ENCODE data around the gene SRP68.
"Not testable (repeated sequence)": the region's sequence is repeated elsewhere in the genome, so short reads cannot be mapped to it uniquely, and the experiment has no call there.

SRP68 gene

DNA sequence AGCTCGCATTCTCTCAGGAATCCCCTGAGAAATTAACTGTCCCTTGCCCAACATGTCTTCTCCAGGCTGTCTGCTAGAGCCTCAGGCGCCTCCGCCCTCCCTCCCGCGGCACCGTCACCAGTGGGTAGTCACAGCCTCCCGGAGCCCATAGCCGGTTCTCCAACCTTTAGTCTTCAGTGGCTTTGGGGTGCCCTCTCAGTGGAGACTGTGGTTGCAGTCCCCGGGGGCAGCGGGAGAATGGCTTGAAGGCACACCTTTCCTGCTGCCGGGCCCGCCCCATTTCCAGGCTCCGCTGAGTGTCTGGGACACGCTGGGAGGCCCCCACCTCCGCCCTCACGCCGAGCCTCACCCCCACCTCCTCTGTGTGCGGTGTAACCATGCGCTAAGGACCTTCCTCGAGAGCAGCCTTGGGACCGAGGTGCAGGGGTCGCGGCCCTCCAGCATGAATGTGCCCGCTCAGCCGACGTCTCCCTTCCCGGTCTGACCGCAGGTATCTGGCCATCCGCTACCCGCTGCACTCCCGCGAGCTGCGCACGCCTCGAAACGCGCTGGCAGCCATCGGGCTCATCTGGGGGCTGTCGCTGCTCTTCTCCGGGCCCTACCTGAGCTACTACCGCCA is 3.9 kb upstream of the SRP68 start:
- no peak overlapping the region for H3K4me3 ChIP-seq (ENCODE audit: low read length)
- TF ChIP-seq, protein P1, sequence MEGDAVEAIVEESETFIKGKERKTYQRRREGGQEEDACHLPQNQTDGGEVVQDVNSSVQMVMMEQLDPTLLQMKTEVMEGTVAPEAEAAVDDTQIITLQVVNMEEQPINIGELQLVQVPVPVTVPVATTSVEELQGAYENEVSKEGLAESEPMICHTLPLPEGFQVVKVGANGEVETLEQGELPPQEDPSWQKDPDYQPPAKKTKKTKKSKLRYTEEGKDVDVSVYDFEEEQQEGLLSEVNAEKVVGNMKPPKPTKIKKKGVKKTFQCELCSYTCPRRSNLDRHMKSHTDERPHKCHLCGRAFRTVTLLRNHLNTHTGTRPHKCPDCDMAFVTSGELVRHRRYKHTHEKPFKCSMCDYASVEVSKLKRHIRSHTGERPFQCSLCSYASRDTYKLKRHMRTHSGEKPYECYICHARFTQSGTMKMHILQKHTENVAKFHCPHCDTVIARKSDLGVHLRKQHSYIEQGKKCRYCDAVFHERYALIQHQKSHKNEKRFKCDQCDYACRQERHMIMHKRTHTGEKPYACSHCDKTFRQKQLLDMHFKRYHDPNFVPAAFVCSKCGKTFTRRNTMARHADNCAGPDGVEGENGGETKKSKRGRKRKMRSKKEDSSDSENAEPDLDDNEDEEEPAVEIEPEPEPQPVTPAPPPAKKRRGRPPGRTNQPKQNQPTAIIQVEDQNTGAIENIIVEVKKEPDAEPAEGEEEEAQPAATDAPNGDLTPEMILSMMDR (IDR thresholded peaks at IDR 0.05; ENCODE audit: insufficient read depth, low read depth, low read length, missing control alignments): no peak
- DNase-seq (ENCODE audit: low read depth): no peak

DNA sequence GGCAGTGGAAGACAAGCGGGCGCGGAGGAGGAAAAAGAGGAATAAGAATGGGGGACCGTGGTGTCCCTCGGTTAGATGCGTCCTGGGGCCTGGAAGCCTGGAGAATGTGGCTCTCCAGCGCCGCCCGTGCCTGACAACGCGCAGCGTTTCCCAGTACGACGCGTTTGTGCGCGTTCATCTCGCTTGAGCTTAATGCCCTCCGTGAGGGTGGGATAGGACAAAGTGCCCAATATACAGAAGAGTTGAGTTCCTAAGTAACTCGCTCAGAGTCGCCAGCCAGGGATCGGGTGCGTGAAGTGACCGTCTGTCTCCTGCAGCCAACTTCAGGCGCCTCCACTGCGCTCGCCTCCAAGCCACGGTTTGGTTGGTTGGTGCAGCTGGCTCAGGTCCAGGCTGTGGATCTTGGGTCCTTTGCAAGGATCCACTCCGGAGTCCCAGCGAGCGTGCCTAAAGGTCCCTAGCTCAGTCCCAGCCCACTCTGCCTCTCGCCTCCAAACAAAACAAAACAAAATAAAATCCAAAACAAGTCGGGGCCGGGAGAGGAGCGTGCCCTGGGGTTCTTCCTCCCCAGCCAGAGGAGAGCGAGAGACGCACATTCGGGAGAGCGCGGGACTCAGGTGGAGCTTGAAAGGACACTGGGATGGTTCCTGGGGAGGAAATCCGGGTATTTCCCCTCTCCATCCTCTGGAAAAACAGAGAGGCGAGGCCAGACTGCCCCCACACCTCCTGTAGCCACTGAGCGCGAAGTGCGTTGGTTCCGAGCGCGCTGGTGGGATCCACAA is 3.2 kb upstream of the SRP68 start:
- H3K4me3 ChIP-seq (ENCODE audit: low read length): no peak overlapping the region
- DNase-seq (ENCODE audit: low read depth): peak; percentile 56
- TF ChIP-seq, protein P1 (IDR thresholded peaks at IDR 0.05; ENCODE audit: insufficient read depth, low read depth, low read length, missing control alignments): peak; percentile 35

DNA sequence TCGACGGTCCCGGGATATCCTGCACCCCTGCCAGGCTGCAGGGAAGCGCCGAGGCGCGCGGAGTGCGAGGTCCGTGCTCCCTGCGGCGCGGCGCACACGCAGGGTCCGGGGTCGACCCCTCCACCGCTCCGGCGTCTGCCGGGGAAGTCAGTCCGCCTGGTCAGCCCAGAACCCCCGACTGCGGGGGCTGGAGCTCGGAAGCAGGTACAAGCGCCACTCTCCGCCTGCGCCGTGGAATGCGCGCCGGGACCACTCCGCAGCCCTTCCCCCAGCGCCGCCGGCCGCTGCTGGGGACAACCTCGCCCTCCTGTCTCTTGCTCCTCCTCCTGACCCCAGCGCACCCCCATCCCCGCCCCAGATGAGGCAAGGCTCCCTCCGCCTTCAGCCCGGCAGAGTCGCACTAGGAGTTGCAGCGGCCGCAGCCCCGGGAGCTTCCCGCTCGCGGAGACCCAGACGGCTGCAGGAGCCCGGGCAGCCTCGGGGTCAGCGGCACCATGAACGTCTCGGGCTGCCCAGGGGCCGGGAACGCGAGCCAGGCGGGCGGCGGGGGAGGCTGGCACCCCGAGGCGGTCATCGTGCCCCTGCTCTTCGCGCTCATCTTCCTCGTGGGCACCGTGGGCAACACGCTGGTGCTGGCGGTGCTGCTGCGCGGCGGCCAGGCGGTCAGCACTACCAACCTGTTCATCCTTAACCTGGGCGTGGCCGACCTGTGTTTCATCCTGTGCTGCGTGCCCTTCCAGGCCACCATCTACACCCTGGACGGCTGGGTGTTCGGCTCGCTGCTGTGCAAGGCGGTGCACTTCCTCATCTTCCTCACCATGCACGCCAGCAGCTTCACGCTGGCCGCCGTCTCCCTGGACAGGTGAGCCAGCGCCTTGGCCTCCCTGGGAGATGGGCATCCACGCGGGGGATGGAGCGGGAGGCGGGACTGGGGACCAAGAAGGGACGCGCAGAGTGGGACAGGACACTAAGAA is 2.4 kb upstream of the SRP68 start, which contains the start of gene GALR2:
Gene GALR2 (plus strand): TSS at position 392 of the 974 bp plus-strand sequence. CDS start 103 bp downstream, at position 495.
- no peak within 1 kb of the TSS for H3K4me3 ChIP-seq (ENCODE audit: low read length)
- DNase-seq (ENCODE audit: low read depth): no peak
- TF ChIP-seq, protein P1 (IDR thresholded peaks at IDR 0.05; ENCODE audit: insufficient read depth, low read depth, low read length, missing control alignments): no peak

DNA sequence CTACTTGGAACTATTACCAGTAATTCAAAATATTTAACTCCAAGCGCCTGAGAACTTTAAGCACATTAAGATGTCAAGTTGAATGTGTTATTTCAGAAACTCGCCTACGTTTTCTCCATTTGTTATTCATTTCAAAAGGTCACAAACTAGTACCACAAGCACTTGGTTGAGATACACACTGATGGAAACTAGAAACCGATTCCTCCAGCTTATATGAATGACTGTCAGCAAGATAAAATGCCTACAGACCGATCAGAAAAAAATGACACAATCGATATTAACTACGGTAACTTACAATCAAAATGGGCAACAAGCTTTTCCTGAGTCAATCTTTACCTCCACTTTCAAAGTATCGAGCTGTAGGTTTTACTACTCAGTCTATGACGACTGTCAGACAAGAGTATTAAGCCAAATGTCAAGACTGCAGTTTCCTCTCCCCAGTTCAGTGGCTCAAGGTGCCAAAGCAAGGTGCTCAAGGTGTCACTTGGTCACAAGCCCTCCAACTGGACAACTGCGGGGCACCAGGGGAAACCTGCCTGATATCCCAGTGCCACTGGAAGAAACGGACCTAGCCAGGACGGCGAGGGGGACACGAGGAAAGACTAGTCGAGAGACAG is 678 bp downstream of the SRP68 start:
- TF ChIP-seq, protein P1 (IDR thresholded peaks at IDR 0.05; ENCODE audit: insufficient read depth, low read depth, low read length, missing control alignments): no peak
- no peak for DNase-seq (ENCODE audit: low read depth)
- H3K4me3 ChIP-seq (ENCODE audit: low read length): peak overlapping the region; percentile 91

DNA sequence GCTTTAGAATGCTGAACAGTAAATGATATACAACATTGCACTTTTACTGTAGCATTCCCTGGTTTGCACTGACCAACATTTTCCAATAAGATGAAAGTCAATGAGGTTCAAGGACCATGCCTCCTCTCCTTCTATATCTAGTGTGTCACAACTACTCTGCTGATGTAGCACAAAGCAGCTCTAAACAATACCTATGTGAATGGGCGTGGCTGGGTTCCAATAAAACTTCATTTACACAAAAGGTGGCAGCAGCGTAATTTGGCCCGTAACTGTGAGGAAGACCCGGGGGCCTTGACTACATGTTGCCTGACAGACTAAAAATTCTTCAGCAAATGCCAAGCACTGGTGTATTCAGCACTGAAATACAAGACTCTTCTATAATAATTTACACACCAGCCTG is 6.5 kb downstream of the SRP68 start:
- TF ChIP-seq, protein P1 (IDR thresholded peaks at IDR 0.05; ENCODE audit: insufficient read depth, low read depth, low read length, missing control alignments): no peak
- no peak for DNase-seq (ENCODE audit: low read depth)
- H3K4me3 ChIP-seq (ENCODE audit: low read length): no peak overlapping the region

DNA sequence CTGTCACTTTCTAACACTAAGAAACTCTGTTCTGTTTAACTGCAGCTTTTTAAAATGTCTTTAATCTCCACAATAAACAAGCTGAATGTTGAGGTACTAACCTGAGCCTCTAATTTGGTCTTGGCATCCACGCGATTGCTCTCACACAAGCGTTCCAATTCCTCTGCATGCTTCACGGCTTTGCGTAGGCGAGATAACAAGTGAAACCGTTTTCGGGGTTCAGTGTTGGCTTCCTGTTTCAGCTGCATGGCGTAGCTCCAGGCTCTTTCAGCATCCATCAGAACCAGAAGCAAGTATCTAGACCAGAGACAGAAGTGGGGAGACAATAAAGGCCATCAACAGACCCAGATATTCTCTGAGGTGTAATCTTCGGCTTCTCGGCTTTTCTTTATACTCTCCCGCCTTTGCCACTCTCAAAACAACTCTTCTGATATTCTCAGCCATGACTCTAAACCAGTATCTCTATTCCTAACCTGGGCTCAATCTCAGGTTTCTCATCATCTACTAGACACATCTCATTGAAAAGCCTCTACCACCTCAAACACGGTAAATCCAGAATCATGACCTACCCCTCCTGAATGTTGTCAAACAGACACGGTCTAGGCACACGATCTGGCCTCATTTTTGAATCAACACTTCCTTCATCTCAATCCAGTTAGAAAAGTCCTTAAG is 8.3 kb downstream of the SRP68 start:
- H3K4me3 ChIP-seq (ENCODE audit: low read length): no peak overlapping the region
- DNase-seq (ENCODE audit: low read depth): no peak
- TF ChIP-seq, protein P1 (IDR thresholded peaks at IDR 0.05; ENCODE audit: insufficient read depth, low read depth, low read length, missing control alignments): no peak

DNA sequence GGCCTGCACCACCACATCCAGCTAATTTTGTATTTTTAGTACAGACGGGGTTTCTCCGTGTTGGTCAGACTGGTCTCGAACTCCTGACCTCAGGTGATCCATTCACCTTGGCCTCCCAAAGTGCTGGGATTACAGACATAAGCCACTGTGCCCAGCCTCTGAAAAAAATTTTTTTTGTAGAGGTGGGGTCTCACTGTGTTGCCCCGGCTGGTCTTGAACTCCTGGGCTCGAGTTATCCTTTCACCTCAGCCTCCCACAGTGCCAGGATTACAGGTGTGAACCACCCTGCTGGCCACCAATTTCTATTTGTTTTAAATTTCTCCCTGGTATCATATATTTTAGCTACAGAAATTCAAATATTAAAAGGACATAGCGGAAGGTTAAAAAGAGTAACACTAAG is 14.1 kb downstream of the SRP68 start:
- DNase-seq (ENCODE audit: low read depth); H3K4me3 ChIP-seq (ENCODE audit: low read length): not testable (repeated sequence)

Measured in epithelial cell of esophagus (primary cell).